Stimulated activated naive CD4-positive, alpha-beta T cell treated with Interleukin-2 at 50 U/mL for 16 hours (primary cell): ENCODE results near the gene RHEB.

Source experiments
- DNase-seq: peaks from one replicate; lab custom pipeline; 2025; lab: John Stamatoyannopoulos, UW

RHEB gene

DNA sequence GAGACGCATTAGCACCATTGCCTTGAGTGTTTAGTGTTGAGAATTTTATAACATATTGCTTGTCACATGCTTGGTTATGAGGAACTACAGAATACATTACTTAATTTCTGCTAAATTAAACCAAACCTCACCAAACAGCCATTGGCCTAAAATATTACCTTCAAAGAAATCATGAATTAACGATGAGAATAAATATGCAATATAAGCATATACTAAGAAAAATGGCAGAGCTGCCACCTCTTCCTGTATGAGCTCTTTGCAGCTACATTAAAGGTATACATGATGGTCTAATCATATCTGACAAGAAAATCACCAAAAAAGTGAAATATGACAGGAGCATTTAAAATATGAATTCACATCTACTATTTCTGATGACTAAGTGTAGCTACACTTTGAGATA, 5.2 kb upstream of the RHEB start:
- no peak for DNase-seq

DNA sequence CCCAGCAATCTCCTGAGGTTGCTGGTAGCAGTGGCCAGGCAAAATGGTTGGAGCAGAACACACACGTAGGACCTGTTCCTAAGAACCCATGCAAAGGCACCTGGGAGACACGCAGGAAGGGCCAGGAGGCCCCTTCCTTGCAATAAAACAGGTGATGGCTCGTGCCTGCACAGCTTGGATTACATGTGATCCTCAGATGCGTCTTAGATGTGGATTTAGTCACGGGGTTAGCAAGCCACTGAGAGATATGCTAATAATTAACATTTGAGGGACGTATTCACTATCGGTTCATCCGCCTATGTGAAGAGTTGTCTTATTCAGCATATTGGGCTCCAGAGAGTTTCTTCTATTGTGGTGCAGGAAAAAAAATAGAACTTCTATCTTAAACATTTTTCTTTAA, 4.6 kb upstream of the RHEB start:
- no peak for DNase-seq

DNA sequence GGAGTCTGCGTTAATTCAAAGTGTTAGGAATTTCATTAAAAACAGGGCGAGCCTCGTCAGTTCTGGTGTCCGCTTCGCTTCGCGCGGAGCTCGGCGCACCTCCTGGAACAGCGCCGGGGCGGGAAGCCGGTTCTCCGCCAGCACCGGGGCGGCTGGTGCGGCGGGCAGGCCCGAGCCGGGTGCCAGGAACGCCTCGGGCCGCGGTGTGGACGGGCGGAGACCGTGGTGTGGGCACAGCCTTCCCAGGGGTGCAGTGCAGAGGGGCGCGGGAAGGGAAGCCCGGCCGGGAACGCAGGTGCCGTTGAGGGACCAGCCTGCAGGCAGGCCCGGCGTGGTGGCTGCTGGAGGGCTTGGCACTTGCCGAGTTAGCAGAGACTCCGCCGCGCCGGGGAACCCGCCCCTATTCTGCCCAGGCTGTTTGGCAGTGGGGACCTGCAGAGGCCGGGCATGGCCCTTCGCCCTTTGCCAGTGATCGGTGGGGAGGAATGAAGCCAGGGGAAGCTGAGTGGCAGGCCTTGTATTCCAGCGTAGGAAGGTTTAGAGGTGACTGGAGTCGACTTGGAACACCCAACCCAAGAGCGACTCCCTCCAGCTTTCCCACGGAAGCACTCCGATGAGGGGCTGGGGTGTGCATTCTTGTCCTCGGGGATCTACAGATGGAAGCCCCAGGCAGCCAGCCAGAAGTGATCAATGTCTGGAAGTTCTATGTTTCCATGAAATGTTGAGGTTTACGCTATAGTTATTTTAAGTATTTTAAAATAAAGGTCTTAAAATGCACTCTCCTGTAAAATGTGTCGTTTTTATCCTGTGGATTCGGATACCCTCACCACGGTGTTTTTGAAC, 945 bp upstream of the RHEB start:
- DNase-seq: peak; percentile 24

DNA sequence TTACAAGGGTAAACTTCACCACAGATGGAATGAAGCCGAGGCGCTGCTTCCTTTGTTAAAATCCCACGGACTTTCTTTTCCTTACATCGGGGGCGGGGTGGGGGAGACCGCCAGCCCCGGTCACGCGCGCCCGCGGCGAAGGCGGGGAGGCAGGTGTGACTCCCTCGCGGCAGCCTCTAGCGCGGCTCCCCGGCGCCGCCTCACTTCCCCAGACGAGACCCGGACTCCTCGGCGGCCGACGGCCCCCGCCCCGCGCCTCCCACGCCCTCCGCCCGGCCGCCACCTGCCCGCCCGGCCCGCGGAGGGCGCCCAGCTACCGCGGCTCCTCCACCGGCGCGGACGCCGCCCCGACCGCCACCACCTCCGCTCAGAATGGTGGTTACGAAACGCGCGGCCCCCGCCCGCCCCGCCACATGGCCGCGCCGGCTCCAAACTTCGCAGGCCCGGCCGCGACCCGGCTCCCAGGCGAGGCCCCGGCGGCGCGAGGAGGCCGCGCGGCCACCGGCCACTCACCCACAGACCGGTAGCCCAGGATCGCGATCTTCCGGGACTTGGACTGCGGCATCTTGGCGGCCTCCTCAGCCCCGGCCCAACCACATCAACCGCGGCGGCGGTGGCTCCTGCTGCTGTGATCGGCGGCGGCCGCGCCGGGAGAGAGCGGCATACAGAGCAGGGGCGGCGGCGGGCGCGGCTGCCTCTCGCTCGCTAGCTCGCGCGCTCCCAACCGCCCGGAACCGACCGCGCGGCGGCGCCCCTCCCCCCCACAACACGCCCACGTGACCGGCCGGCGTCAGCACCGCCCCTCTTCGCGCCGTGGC, 539 bp downstream of the RHEB start:
- peak; percentile 55 for DNase-seq

DNA sequence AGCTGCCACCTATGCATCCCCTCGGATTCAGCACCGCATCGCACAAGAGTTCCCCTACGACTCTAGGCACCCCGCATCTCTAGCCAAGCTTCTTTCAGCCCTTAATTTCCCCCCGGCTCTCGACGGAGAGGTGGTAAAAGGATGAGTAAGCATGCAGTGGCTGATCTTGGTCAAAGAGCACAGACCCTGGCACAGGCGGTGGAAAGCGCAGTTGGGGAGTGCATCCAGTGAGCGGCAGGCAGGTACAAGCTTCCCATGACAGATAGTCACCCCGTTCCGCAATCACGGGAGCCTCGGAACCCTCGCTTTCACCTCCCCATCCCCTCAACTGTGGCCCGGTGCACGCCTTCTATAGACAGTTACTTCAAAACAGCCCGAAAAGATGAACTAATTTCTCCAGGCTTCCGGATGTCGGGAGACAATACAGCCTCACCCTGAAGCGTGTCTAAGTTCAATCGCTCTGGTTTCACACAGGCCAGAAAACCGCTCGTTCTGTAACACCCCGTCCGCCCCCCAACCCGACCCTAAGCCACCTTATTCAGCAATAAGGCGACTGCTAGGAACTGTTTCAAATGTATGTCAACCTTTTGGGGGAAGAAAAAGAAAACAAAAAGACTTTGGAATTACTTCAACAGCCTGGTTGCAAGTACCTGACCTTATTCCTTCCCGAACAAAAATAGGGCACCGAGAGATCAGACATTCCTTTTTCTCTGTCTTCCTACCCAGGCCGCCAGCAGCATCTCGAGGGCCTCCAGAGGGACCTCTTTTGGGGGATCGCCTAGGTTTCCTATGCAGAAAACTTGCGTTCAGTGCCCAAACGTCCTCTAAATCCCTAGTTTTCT, 1.4 kb downstream of the RHEB start:
- DNase-seq: peak; percentile 53

DNA sequence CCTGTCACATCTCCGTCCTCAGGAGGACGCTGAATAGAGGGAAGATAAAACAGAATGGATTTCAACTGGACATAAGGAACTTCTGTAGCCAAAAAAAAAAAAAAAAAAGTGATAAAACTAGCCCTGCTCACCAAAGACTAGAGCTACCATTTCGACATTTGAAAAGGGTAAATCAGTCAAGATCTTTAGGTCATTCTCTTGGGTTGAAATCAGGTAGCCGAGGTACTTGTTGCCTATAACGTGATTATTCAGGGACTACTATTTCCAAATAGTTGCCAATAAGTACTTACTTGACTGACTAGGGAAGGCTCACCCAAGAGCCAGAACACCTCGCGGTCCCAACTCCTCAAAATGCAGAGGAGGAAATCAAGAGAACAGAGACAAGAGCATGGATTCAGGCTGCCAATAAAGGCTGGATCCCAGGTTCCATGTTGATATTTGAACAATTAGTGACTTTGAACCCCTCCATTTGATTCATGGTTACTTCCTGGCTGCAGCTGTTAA, 2.0 kb downstream of the RHEB start:
- no peak for DNase-seq

DNA sequence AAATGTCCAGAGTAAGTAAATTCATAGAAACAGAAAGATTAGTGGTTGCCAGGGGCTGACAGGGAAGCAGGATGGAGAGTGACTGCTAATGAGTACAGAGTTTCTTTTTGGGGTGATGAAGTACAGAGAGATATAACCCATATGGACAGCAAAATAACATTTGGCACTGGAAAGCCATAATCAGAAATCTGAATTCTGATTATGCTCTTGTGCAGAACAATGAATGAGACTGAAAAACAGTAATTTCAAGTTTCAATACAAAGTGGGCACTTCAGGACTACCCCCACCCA, 4.5 kb downstream of the RHEB start:
- no peak for DNase-seq

DNA sequence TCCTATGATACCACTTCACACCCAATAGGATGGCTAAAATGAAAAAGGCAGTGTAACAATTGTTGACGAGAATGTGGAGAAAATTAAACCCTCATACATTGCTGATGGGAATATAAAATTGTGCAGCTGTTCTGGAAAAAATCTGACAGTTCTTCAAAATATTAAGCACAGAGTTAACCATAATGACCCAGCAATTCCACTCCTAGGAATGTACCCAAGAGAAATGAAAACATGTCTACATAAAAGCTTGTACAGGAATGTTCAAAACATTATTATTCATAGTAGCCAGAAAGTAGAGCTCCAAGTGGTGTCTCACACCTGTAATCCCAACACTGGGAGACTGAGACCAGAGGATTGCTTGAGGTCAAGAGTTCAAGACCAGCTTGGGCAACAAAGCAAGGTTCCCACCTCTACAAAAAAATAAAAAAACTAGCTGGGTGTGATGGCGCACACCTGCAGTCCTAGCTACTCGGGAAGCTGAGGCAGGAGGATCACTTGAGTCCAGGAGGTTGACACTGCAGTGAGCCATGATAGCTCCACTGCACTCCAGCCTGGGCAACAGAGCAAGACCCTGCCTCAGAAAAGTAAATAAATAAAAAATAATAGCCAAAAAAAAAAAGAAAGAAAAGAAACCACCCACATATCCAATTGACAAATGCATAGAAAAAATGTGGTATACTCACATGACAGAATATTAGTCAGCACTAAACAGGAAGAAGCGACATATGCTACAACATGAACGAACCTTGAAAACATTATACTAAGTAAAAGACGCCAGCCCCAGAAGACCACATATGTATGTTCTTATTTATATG, 5.0 kb downstream of the RHEB start:
- DNase-seq: no peak

DNA sequence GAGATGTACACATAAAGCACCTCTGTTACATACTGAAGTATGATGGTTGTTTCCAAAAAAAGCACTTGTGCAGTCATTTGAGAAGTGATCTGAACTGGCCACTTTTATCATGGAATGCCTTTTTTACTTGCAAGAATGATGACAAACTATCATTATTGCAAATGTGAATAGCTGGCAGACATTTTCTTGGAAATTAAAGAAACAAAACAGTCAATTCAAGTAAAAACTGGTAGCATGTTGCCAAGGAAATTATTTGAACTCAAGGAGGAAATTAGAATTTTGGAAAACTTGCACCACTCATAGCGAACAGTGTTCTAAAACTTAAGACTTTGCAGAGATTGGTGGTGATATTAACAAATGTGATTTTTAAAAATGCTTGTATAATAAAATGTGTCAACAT, 6.6 kb downstream of the RHEB start:
- no peak for DNase-seq

DNA sequence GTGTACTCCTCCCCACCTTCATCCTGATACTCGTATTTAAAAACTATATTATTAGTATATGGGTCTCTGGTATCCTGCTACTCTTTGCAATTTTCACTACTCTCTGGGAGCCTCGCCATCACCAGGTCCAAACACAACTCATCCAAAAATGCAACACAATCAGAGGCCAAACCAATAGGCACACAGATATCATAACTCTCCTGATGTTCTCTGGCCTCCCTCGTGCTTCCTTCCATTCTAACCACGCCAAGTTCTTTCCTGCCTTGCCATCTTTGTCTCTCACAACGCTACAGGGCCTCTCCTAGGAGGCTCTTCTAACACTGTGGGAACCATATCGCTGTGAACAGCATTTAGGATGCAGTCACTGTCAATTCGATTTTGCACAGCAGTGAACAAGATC, 7.3 kb downstream of the RHEB start:
- no peak for DNase-seq

DNA sequence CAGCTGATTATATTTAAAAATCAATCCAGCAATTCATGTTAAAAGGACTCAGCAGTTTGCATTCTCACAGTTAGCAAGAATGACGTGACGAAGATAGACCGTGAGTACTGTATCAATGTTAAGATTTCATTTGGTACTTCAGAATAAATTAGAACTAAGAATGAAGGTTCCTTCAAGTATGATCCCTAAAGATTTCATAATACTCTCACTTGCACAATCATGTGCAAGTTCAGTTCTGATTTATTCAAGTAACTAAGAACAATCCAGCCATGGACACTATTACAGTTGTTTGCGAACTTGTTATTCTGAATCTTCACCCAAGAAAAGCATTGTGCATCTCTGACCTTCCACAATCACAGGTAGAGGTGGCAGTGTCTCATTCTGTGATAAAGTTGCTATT, 7.7 kb downstream of the RHEB start:
- no peak for DNase-seq

DNA sequence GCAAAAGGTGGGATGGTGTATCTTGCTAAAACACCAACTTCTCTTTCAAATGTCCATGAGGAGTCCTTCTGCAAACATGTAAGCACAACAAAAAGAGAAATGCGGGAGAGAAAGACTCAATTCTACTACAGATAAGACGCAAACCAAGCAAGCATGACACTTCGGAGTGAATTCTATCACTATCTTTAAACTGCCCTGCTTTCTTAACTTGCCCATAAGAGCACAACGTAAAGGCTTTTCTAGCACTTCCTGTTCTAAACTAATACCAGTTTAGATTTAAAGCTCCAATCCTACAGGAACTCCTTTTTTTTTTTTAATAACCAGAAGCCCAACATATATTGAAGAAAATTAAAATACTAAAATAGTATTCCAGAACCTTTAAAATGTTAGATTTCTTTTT, 8.4 kb downstream of the RHEB start:
- no peak for DNase-seq

DNA sequence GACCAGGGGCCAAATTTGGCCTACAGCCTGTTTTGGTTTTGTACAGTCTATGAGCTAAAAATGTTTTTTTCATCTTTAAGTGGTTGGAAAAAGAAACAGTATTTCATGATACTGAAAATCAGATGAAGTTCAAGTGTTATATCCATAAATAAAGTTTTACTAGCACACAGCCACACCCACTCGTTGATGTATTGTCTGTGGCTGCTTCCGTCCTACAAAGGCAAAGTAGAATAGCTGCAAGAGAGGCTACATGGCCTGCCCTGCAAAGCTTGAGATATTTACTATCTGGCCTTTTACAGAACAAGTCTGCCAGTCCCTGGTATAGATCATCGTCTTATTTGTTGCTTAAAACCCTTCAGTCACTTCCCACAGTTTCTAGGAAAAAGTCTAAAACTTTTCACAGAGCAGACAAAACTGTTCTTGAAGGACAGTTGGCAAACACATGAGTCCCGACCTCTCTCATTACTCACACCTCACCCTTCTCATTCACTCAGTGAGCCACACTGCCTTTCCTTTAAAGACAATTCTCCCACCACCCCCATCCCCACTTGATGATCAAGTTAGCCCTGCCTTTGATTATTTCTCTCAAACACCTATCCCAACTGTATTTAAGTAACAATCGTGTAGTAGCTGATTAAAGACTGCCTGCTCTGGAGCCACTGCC, 9.9 kb downstream of the RHEB start:
- no peak for DNase-seq

DNA sequence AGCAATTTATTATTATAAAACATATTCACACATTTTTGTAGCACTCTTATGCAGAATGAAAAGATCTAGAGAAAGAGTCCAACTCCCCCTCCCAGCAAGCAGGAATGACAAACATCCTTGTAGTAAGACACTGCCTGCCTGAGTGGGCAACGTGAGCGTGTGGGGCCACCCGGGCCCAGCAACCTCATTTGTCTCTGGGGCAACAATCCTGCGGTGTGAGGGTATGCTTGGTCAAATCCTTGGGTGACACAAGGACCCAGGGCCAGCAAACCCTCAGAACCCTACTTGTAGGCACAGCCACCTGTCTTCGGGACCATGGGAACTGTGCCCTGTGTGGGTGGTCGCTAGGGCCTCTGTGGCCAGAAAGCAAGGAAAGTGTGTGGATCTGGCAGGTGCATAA, 10.7 kb downstream of the RHEB start:
- DNase-seq: no peak

DNA sequence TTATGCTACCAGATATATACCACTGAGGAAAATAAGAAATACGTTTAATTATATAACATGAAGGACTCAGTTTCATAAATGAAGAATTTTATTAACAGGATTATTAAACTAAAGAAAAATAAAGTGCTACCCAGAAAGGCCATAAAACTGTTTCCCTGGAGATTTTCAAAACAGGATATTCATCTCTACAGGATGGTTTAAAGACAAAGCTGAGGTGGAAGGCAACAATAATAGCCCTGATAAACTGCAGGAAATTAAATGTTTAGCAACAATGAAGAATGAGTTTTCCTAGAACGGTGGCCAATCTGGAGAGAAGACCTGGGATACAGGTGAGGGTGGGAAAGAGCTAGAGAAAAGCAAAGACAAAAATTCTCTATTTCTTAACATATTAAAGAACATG, 11.9 kb downstream of the RHEB start:
- no peak for DNase-seq

DNA sequence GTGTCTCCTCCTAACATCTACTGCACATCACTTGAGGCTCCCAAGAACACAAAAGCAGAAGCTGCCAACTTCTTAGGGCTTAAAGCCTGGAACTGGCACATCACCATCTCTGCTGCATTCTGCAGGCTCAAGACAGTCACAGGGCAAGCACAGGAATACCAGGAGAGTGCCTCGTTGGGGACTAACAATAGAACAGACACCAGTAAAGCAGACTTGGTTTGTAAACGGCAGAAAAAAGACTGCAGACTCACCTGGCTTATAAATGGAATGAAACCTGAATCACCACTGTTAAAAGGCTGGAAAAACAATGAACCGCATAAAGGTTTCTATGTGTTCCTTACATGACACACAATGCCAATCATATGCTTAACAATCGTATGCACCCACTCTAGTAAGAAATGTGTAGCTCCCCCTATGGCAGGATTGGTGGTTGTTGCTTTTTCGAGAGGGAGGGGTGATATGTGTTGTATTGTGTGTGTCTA, 12.8 kb downstream of the RHEB start:
- no peak for DNase-seq

DNA sequence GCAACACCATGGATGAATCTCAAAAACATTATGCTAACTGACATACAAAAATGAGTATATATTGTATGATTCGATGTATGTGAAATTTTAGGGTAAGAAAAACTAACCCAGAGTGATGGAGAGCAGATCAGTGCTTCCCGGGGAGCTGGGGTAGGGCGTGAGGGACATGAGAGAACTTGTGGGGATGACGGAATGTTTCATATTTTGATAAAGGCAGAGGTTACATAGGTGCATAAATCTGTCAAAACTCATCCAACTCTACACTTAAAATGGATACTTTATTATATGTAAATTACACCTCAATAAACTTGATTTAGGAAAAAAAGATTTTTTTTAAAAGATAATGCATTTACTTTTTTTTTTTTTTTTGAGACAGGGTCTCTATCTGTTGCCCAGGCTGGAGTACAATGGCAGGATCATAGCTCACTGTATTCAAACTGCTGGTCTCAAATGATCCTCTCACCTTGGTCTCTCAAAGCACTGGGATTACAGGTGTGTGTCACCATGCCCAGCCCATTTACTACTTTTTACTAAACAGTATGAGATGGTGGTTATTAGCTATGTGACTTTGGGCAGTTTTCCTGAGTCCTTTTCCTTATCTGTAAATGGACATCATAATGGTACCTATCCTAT, 13.7 kb downstream of the RHEB start:
- DNase-seq: no peak

DNA sequence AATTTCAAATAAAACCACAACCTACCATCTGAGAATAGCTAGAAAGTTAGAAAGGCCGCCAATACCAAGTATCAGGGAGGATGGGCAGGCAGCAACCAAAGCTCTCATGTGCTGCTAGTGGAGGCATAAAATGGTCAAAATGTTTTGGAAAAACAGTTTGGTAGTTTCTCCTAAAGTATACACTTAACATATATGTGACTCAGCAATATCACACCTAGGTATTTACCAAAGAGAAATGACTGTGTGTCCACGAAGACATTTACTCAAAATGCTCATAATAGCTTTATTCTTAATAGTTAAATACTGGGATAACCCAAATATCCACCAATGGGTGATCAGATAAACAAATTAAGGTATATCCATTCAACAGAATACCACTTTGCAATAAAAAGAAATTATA, 14.3 kb downstream of the RHEB start:
- no peak for DNase-seq

DNA sequence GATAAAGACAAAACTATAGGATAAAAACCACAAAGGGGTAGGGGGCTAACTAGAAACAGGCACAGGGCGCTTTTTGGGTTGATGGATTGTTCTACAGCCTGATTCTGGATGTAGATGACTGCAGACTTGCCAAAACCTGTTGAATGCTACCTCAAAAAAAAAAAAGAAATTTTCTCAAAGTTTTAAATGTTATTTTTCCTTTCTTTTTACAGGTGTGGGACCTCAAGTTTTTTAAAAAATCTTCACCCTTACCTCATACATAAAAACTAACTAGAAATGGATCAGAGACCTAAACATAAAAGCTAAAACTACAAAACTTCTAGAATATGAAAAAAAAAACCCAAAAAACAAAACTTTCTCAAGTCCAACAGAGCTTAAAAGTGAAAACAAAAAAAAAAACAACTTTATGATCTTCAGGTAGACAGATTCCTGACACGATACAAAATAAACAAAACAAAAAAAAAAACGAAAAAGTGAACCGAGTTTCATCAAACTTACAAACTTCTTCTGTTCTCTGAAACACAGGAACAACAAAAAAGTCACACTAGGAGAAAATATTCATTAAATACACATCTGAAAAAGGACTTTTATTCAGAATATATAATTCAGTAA, 14.9 kb downstream of the RHEB start:
- no peak for DNase-seq
